ENCODE results near the gene CADPS2. TPM values are rescaled to one million over a fixed set of nuclear protein-coding genes. Genes with fewer than 3 reads are reported as not detected.

The CADPS2 gene
- 10 to 100 TPM; 12.1 to 13.0 TPM for total RNA-seq
- long read RNA-seq, partial matches to known transcripts, result 3 of 12 reads
- long read RNA-seq, other reads (novel, unspliced or antisense), result 9 of 12 reads

DNA sequence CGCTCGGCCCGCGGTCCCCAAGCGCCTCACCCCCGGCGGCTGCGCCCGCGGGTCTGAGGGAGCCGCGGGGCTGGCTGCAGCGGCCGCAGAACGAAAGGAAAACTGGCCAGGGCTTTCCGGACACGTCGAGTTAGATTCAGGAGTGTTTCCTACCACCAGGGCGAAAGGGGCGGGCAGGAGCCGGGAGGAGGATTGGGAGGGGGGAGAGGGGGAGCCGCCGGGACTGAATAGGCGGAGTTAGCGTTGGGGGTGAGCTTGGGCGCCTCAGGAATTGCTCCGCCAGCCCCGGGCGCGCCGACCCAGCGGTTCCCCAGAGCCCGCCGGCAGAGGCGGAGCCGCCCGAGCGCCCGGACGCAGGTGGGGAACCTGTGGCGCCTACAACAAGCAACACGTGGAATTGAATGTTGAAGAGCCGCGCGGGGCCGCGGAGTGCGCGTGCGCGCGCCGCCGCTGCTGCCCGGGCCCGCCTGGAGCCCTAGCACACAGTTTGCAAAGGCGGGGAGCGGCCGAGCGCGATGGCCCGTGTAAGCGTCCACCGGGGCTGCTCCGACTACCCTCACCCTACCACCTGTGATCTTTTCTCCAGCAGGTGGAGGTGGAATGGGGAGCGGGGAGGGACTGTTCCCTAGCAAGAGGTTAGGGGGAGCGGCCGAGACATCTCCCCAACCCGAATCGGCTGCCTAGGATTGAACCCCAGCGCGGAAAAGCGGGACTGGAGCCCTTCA, at the start of gene CADPS2:
Gene CADPS2, minus strand, starts transcription at position 104 of the 725 bp plus-strand sequence. CDS start 123 bp downstream, outside the sequence.
- ATAC-seq, result peak; percentile 90
- intact Hi-C loops (cut with DNase I, micrococcal nuclease), result no loop called here
- DNase-seq, result peak; percentile 84 to 87

DNA sequence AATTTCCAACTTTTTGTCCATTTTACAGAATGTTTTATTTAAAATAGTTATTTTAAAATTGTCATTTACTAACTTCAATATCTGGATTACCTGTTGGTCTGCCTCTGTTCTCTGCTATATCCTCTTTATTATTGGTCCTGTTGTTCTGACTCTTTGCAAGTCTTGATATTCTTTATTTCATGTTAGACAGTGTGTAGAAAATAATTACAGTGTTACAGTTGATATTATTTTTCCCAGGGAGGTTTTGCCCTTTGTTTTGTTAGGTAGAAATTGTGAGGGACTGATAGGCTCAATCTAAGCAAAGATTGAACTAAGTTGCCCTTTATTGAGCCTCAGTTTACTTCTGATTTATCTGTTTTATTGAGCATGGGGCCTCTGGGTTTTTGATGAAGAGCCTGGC, 49.4 kb upstream of the CADPS2 start:
- DNase-seq (no peak), ATAC-seq (no peak)
- intact Hi-C loops (cut with DNase I, micrococcal nuclease), result no loop called here

DNA sequence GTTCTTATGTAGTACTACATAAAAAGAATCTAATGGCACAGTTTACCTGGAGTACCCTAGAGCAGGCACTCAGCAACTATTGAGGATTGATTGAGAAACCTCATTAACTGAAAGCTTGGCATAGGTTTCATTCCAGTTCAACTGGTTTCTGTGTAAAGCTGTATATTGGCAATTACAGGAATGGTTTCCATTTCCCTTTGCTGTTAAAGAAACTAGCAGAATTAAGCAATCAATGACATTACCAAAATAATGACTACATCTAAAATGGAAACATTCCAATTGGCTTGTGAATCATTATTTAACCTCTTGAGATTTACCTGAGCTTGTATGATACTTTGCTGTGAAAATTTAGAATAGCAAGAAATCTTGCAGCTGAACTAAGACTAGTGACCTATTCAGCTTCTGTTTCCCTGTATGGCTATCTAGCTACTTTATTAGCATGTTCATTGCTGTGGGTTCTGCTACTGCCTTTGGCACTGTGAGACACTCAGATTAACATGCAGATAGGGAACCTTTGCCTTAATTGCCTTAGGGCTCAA, 33.5 kb upstream of the CADPS2 start:
- intact Hi-C loops (cut with DNase I, micrococcal nuclease), result no loop called here
- no peak for DNase-seq
- no peak for ATAC-seq

DNA sequence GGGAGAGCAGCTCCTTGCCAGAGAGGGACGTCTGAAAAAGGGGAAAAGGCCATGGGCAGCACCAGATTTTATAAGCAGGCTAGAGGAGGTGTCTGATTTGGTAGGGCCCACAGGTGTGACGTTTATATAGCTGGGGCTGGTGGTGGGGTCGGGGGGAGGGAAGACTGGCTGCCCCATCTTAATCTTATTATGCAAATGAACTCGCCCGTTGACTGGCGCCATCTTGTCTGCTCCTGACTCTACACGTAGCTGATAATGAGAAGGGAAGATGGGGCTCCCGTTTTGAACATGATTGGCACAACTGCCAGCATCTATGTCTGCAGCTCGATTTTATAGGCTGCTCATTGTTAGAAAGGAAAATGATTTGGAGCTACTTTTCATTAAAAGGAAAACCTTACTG, 28.6 kb upstream of the CADPS2 start:
- DNase-seq, result no peak
- intact Hi-C loops (cut with DNase I, micrococcal nuclease), result no loop called here
- no peak for ATAC-seq

DNA sequence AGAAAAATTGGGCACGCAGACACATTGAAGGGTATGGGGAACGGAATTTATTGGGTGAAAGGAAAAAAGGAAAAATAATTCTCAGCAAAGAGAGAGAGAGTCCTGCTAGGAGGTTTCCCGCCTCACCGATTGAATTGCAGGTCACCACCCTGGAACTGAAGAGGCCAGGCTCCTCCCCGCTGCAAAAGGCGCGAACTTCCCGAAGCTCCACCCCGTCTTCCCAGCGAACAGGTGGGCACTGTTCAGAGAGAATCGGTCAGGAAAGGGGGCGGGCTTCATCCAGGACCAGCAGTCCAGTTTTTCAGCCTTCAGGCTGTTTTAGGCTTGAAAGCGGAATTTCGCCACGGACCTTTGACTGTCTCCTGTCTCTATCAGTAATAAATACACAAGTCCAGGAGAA, 27.3 kb upstream of the CADPS2 start:
- ATAC-seq (no peak), DNase-seq (no peak)
- intact Hi-C loops (cut with DNase I, micrococcal nuclease), result no loop called here

DNA sequence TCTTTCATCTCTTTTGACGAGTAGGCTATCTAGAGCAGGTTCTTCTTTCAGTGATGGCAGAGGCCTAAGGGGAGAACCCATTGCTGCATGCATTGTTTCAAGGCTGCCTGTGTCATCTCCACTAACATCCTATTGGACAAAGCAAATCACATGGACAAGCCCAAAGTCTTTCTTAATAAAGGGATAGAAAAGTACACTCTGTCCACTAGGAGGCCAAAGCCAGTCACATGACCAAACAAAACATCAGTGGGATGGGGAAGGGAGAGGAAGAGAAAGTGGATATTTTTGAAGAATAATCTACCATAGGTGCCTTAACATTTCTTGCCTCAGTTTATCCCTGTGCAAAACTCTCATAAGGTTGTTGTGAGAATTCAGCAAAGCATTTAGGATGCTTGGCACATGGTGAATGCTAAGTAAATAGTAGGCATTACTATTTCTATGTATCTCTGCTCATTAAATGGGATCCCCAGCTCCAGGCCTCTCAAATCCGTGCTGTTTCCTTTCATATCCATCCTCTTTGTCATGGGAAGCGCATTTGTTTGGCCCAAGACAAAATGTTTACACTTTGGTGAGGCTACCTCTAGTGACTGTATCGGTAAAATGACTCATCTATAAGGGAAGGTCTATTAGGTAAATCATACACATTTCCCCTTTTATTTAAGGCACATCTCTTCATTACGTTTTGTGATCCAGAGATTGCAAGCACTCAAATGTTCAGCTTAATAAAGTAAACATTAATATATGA, 16.7 kb upstream of the CADPS2 start:
- DNase-seq, result no peak
- no peak for ATAC-seq
- intact Hi-C loops (cut with DNase I, micrococcal nuclease), result no loop called here

DNA sequence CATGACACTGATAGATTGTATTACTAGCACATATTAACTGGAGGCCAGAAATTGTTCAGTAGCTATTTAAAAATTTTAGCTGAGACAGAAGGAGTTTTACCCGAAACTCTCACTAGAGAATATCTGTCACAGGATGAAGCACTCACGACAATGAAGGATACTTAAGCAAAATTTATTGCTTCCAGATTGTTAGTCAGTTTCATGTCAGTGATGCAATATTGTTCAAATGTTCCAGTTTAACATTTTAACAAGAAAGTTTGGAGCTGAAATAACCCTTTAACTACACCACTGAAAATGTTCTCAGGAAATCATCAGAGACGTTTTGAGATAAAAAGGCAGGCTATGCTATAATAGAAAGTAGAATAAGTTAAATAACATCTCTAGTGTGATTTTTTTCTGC, 15.0 kb upstream of the CADPS2 start:
- ATAC-seq (no peak), DNase-seq (no peak)
- intact Hi-C loops (cut with DNase I, micrococcal nuclease), result no loop called here

DNA sequence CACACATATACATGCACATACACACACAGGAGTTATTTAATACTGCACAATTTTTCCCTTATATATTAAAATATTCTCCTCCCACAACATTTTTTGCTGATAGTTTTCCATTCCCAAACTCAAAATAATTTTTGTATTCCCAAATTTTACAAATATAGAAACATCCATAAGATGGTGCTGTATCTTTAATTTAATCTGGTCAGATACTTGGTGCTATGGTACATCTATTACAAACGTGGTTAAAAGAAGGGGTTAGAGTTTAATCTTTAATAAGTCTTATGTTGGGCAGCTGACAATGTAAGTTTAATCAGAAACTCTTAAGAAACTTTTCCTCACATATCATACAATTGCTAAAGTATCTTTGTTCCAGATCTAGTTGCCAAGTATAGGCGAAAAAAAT, 10.2 kb upstream of the CADPS2 start:
- intact Hi-C loops (cut with DNase I, micrococcal nuclease), result no loop called here
- DNase-seq, result no peak
- ATAC-seq, result no peak

DNA sequence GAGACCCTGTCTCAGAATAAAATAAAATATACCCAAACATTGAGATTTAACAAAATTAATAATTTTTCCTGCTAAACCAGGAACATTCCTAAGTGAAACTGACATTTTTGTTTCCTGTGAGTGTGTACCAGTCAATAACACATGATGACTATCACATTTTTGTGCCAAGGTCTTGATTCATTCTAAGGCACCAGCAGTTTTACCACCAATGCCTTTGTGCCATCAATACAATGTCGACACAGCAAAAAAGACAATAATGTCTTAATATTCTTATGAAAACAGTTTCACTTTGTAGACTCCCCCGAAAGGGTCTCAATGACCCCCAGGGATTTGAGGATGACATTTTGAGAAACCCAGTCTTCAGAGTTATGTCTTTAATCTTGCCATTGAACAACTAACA, 7.2 kb upstream of the CADPS2 start:
- ATAC-seq (no peak), DNase-seq (no peak)
- intact Hi-C loops (cut with DNase I, micrococcal nuclease), result no loop called here

DNA sequence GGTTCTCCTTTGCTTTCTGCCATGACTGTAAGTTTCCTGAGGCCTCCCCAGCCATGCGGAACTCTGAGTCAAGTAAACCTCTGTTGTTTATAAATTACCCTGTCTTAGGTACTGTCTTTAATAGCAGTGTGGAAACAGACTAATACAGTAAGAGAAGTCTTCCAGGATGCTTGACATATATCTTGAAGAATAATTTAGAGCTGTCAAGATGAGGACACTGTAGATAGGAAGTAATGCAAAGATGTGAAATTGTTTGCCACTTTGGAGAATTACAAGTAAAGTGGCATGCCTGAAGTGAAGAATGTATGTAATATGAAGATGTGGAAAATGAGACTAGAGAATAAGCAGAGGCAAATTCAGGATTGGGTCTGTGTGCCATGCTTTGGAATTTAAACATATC, 2.9 kb upstream of the CADPS2 start:
- ATAC-seq (no peak), DNase-seq (no peak)
- intact Hi-C loops (cut with DNase I, micrococcal nuclease), result no loop called here

DNA sequence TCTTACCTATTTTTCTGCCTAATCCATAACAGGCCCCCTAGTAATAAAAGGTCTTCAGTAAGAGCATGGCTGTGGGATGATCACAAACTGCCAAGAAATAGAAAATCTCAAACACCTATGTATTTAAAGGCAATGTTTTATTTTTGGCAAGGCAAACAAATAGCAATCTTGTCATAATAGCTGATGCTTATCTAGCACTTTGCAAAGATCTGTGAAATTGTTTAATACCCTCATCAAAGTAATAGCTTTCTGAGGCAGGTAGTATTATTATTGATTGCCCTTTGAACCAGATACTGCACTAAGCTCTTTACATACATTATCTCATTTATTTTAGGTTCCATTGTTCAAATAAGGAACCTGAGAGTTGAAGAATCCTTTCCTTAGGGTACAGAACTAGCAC, 1.6 kb upstream of the CADPS2 start:
- no peak for ATAC-seq
- DNase-seq, result no peak
- intact Hi-C loops (cut with DNase I, micrococcal nuclease), result no loop called here

DNA sequence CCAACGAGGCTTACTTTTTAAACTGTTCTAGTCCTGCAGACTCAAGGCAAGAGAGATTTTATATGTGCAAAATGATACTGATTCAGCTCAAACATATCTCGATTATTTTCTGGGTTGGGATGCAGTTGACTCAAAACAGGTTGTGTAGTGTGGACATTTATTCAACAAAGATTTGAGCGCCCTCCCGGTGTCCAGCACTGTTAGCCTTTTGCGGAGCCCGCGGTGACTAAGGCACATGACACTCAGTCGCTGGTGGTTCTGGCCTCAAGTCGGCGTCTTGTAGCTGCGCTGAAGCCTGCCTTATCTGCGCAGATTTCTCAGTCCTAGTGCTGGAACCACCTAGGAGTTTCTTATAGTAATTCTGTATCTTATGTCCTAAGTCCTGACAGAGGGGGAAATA, 938 bp upstream of the CADPS2 start:
- ATAC-seq (peak; percentile 63), DNase-seq (peak; percentile 62 to 65)
- intact Hi-C loops (cut with DNase I, micrococcal nuclease), result no loop called here

DNA sequence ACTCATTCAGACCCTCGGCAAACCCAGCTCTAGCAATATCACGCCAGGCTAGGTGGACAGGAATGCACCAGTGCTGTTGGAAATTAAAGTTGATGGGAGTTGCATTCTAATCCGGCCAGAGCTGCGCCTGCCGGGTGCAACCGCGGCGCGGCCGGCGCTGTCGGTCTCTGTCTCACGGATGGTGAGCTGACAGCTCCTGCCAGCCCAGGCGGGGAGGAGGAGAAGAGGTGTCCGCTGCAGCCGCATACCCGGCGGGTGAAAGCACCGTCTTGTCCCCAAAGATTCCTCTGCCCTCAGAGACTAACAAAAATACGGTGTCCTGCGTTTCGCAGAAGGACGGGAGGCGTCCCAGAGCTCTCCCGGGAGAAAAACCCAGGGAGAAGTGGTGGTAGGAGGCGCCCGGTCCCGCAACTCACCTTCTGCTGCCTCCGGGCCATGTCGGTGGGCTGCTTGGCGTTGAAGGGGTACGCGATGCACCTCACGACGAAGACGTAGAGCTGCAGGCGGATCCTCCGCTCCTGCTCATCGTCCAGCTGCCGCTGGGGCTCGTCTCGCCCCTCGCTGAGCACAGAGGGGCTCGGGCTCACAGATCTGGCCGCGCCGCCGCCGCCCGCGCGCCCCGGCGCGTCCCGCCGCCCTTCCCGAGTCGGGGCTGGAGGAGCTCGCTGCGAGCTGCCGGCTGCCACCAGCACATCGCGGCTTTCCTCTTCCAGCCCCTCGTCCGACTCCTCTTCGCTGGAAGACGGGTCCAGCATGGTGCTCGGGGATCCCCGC, 490 bp downstream of the CADPS2 start:
- DNase-seq (peak; percentile 30 to 61), ATAC-seq (peak; percentile 52)
- intact Hi-C loops (cut with DNase I, micrococcal nuclease), result no loop called here

DNA sequence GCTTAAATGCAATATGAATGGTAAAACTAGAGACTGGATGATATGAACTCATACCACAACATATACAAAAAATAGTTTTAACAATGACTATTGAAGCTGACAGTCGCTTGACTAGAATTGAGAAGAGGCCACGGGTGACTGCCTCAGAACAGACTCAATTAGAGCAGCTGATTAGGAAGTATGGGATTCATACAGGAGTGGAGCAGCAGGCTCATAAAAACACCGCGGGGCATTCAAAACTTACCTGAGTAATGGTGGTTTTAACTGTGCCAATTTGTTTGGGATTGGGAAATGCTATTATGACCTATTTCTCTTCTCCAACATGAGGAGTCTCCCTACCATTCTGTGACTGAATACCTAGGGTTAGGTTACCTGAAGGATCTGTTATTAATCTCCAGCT, 2.1 kb downstream of the CADPS2 start:
- ATAC-seq (no peak), DNase-seq (no peak)
- intact Hi-C loops (cut with DNase I, micrococcal nuclease), result no loop called here

DNA sequence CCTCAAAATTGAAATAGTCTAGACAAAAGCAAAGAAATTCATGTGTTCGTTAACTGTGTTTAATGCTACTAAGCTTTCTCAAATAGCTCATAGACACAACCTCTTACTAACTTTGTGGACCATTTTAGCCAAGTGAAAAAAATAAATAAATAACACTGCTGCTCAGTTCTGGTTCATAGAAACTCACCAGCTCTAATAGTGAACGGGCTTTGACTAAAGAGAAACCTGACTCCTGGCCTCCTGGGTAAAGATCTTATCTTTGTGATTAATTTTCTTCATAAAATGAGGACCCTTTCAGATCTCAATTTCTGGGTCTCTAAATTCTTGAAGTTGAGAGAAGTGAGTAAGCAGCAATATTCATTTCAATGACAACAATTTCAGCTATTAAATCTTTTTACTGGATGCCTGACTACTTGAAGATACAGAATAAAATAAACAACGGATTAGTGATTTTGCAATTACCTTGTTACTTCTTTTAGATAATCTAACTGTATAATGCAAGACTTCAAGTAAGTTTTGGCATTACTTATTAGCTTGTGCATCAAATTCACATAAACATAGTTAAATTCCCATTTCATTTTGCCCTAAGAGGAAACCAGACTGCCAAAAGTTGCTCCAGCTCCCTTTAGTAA, 3.1 kb downstream of the CADPS2 start:
- intact Hi-C loops (cut with DNase I, micrococcal nuclease), result no loop called here
- ATAC-seq, result no peak
- no peak for DNase-seq

DNA sequence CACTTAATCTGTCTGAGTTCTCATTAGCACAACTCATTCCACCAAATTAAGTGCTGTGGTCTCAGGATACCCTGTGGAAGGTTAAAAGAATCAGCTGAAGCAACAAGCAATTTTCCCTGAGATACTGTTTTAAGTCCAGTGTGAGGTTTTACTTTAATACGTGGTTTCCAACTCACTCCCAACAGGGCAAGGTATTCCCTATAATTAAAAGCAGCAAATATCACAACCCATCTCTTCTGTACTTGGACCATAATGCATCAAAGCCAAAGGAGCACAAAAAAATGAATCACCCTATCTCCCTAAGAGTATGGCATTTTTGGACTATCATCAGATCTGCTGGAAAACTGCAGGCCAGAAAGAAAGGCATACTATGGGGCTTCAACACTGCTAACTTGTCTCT, 4.9 kb downstream of the CADPS2 start:
- intact Hi-C loops (cut with DNase I, micrococcal nuclease), result no loop called here
- ATAC-seq (no peak), DNase-seq (no peak)

DNA sequence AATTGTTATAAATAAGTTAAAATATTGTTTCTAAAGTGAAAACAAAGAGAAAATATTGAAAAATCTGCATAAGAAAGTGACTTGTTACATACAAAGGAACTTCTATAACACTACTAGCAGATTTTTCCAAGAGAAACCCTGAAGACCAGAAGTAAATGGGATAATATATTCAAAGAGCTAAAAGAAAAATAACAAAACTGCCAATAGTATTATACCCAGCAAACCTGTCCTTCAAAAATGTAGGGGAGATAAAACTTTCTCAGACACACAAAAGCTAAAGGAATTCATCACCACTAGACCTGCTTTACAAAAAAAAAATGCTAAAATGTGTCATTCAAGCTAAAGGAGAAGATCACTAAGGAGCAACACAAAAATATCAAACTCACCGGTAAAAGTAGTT, 17.0 kb downstream of the CADPS2 start:
- intact Hi-C loops (cut with DNase I, micrococcal nuclease), result no loop called here
- no peak for ATAC-seq
- DNase-seq, result no peak

DNA sequence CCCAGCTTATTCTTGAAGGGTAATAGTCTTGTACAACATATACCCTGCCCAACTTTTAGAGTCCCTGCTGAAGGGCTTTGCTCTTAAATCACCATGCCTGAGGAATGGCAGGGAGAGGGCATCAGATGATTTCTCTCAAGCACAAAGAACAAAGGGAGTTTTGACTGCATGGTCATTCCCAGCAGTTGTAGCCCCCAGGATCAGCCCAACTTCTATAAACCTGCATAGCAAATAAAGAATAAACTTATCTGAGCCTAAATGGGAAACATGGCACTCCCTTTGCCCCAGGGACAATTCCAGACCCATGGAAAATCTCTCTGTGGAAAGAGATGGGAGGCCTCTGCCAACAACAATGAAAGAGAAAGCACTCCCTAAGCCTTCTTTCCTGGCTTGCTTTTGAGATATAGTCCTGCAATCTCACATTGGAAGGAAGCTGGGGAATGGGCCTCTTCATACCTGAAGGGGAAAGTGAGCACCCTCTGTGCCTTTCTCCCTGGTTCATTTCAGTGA, 18.7 kb downstream of the CADPS2 start:
- DNase-seq (no peak), ATAC-seq (no peak)
- intact Hi-C loops (cut with DNase I, micrococcal nuclease), result no loop called here

DNA sequence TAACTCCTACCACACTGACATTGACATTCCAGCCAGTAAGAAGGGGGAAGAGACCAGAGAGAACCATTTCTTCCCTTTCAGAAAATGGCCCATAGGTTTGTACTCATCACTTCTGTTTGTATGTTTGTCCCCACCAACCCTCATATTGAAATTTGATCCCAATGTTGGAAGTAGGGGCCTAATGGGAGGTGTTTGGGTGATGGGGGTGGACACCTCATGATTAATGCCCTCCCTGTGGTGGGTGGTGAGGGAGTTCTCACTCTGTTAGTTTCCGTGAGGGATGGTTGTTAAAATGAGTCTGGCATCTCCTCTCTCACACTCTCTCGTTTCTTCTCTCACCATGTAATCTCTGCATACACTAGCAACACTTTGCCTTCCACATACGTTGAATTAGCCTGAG, 21.4 kb downstream of the CADPS2 start:
- no peak for DNase-seq
- ATAC-seq, result no peak
- intact Hi-C loops (cut with DNase I, micrococcal nuclease), result no loop called here
